BE2C (cell line): ENCODE measurements around the gene OSBPL2.

Experiments
- DNase-seq: peaks from one replicate; pipeline ENCODE4 v3.0.0-alpha.2; 2020
- H3K27me3 ChIP-seq: fragments of 250-450 bp; sonication (Bioruptor Pico); 2 replicates; pipeline ENCODE4 v1.5.1; 2020; ENCODE audit warnings: mild to moderate bottlenecking
- H3K36me3 ChIP-seq: fragments of 250-450 bp; sonication (Bioruptor Pico); 2 replicates; pipeline ENCODE4 v1.5.1; 2020; ENCODE audit warnings: mild to moderate bottlenecking
- H3K4me1 ChIP-seq: fragments of 250-450 bp; sonication (Bioruptor Pico); 2 replicates; pipeline ENCODE4 v1.5.1; 2020
- H3K4me3 ChIP-seq: 2 replicates; pipeline ENCODE4 v1.5.1; 2011; ENCODE audit warnings: low read depth, low read length
- H3K9me3 ChIP-seq: fragments of 250-450 bp; sonication (Bioruptor Pico); 2 replicates; pipeline ENCODE4 v1.5.1; 2020
- TF ChIP-seq, protein P1 (sequence below): IDR thresholded peaks from 2 replicates; pipeline ENCODE4 v1.5.1; 2012; ENCODE audit warnings: mild to moderate bottlenecking, low read depth, low read length

Gene OSBPL2

DNA sequence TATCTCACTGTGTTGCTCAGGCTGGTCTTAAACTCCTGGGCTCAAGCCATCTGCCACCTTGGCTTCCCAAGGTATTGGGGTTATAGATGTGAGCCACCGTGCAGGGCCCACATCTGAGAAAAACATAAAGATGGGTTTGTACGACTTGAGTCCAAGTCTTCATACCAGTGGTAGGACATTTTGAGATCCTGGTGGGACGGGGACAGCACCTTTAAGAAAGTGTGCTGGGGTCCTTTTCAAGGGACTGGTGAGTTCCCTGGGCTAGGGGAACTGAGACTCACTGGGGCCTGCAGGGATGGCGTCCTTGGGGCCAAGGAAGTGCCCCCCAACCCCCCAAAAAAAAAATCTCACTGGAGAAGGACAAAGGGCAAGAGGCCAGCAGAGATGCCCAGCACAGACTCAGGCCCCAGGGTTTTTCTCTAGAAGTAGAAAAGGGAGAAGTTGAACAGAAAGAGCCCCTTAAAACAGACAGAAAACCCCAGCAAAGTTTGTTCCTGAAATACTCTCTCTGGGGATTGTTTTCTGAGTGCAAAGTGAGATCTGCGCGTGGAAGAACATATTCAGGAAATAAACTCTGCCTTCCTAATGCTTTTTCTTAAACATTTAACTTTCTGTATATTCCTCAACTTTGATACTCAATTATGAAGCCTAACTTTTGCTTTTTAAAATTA lies 10.7 kb downstream of the OSBPL2 start:
- Histone ChIP-seq H3K27me3 (no peaks in the 10 kb centered on the region), H3K4me1 (peaks cover 2% of the 10 kb centered on the region; the same call in 1 of the 2 replicates), H3K36me3 (no peaks in the 10 kb centered on the region), H3K9me3 (no peaks in the 10 kb centered on the region), H3K4me3 (no peak overlapping the region)
- TF ChIP-seq, protein P1, sequence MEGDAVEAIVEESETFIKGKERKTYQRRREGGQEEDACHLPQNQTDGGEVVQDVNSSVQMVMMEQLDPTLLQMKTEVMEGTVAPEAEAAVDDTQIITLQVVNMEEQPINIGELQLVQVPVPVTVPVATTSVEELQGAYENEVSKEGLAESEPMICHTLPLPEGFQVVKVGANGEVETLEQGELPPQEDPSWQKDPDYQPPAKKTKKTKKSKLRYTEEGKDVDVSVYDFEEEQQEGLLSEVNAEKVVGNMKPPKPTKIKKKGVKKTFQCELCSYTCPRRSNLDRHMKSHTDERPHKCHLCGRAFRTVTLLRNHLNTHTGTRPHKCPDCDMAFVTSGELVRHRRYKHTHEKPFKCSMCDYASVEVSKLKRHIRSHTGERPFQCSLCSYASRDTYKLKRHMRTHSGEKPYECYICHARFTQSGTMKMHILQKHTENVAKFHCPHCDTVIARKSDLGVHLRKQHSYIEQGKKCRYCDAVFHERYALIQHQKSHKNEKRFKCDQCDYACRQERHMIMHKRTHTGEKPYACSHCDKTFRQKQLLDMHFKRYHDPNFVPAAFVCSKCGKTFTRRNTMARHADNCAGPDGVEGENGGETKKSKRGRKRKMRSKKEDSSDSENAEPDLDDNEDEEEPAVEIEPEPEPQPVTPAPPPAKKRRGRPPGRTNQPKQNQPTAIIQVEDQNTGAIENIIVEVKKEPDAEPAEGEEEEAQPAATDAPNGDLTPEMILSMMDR: no peak
- no peak for DNase-seq

DNA sequence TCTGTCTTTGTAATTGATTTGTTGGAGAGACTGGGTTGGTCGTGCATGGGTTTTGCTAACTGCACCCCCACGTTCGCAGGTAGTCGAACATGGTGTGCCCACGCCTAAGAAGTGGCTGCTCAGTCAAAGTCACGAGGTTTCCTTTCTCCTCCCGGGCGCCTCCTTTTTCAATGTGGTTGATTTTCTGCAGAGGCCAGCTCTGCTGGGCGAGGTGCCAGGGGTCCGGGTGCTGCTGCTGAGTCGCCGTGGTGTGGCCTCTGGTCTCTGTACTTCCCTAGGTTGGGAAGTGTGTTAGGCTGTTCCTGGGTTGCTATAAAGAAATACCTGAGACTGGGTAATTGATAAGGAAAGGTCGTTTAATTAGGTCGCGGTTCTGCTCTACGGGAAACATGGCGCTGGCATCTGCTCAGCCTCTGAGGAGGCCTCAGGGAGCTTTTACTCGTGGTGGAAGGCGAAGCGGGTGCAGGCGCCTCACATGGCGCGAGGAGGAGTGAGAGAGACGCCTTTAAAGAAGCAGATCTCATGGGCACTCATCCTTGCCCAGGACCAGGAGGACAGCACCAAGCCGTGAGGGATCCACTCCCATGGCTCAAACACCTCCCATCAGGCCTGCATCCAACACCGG lies 14.1 kb downstream of the OSBPL2 start:
- Histone ChIP-seq H3K4me1 (peaks cover 4% of the 10 kb centered on the region; the same call in 1 of the 2 replicates), H3K9me3 (no peaks in the 10 kb centered on the region), H3K36me3 (no peaks in the 10 kb centered on the region), H3K4me3 (no peak overlapping the region), H3K27me3 (no peaks in the 10 kb centered on the region)
- DNase-seq: no peak
- TF ChIP-seq, protein P1: no peak

DNA sequence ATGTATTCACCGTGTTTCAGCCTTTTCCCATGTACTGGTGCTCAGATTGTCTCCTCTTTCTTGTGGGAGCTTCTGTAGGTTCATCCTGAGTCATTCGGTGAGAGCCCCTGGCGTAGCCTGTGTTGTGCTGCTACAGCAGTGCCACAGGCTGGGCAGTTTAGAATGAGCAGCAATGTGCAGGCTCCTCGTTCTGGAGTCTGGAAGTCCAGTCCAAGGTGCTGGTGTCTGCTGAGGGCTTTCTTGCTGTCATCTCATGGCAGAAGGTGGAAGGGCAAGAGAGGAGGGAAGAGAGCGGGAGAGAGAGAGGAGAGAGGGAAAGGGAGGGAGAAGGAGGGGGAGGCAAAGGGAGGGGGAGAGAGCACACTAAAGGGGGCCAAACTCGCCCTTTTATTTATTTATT lies 15.1 kb downstream of the OSBPL2 start:
- TF ChIP-seq, protein P1: no peak
- Histone ChIP-seq H3K36me3 (no peaks in the 10 kb centered on the region), H3K4me1 (peaks cover 4% of the 10 kb centered on the region; the same call in 1 of the 2 replicates), H3K4me3 (no peak overlapping the region), H3K27me3 (no peaks in the 10 kb centered on the region), H3K9me3 (no peaks in the 10 kb centered on the region)
- DNase-seq: no peak

DNA sequence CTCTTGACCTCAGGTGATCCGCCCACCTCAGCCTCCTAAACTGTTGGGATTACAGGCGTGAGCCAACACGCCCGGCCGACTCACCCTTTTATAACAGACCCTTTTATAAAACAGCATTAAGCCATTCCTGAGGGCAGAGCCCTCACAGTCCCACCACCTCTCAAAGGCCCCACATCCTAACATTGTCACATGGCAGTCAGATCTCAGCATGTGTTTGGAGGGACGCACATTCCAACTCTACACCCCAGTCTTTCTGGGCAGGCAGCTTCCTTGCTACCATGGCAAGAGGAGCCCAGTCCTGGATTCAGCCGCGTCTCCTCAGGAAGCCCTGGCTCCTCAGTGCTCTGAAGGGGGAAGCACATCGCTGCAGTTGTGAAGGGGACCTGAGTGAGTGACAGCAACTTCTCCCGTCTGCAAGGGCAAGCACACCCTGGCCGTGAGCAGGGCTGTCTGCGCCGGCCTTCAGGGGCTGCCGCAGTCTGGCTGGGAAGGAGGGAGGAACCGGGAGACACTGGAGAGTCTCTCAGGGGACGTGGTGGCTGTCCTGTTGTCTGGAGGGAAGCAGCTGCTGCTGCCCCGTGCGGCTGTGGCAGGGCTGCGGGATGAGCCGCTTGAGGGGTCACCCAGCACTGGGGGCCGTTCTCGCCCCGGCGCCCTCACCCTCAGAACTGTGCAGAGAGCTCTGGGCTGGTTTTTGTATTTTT lies 15.9 kb downstream of the OSBPL2 start:
- H3K36me3 ChIP-seq: no peaks in the 10 kb centered on the region
- DNase-seq: peak; percentile 83
- no peaks in the 10 kb centered on the region for H3K9me3 ChIP-seq
- peaks cover 4% of the 10 kb centered on the region; the same call in 1 of the 2 replicates for H3K4me1 ChIP-seq
- H3K27me3 ChIP-seq: no peaks in the 10 kb centered on the region
- H3K4me3 ChIP-seq: peak overlapping the region; percentile 38
- TF ChIP-seq, protein P1: peak; percentile 33; the same call in 1 of the 2 replicates

DNA sequence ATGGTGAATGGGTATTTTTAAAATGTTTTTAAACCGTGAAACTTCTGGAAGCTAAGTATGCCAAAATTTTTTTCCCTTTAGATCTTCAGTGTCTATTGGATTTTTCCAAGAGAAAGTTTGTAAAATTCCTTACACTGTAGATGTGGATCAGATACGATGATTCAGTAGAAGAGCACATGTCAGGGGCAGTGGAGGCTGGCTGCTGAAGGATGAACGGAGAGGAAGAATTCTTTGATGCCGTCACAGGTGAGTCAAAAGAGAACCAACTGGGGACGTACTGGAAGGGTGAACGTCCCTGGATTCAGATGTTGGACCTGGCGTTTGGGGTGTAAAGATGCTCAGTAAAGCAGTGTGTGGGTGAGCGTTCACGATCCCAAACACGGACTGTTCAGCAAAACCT lies 17.7 kb downstream of the OSBPL2 start:
- Histone ChIP-seq H3K36me3 (no peaks in the 10 kb centered on the region), H3K27me3 (no peaks in the 10 kb centered on the region), H3K4me1 (peaks cover 4% of the 10 kb centered on the region; the same call in 1 of the 2 replicates), H3K4me3 (no peak overlapping the region), H3K9me3 (no peaks in the 10 kb centered on the region)
- TF ChIP-seq, protein P1: no peak
- no peak for DNase-seq
